NCI-H146 treated with DMSO at 0.1 percent for 48 hours (cell line): ENCODE measurements around the gene KNG1.
"Not testable (repeated sequence)": the region's sequence is repeated elsewhere in the genome, so short reads cannot be mapped to it uniquely, and the experiment has no call there.

Experiments
- DNase-seq: peaks from one replicate; lab custom pipeline; 2025; ENCODE audit not compliant: unreplicated experiment; lab: John Stamatoyannopoulos, UW

The KNG1 gene

GRCh38 chr3:186717039-186717457 lies at the start of gene KNG1:
TSS of gene KNG1 (plus strand) at chr3:186717359. CDS start at chr3:186717543, 184 bp downstream.
- no peak for DNase-seq

- no peak for DNase-seq
These were observed 48.7 kb upstream of the KNG1 start for GRCh38 chr3:186668426-186668825.

- DNase-seq = no peak
These were observed 47.6 kb upstream of the KNG1 start for GRCh38 chr3:186669378-186670084.

- no peak for DNase-seq
These were observed 47.0 kb upstream of the KNG1 start for GRCh38 chr3:186670155-186670554.

- no peak for DNase-seq
These were observed 46.1 kb upstream of the KNG1 start for GRCh38 chr3:186671051-186671450.

GRCh38 chr3:186678604-186679003 lies 38.6 kb upstream of the KNG1 start:
- no peak for DNase-seq

- DNase-seq = no peak
These were observed 38.0 kb upstream of the KNG1 start for GRCh38 chr3:186679151-186679550.

- no peak for DNase-seq
These were observed 36.3 kb upstream of the KNG1 start for GRCh38 chr3:186680869-186681268.

GRCh38 chr3:186682812-186683211 lies 34.3 kb upstream of the KNG1 start:
- DNase-seq = no peak

GRCh38 chr3:186683979-186684378 lies 33.2 kb upstream of the KNG1 start:
- DNase-seq = no peak

- not testable (repeated sequence) for DNase-seq
These were observed 30.7 kb upstream of the KNG1 start for GRCh38 chr3:186686475-186686874.

GRCh38 chr3:186687120-186687651 lies 30.0 kb upstream of the KNG1 start:
- no peak for DNase-seq

- DNase-seq = not testable (repeated sequence)
These were observed 26.9 kb upstream of the KNG1 start for GRCh38 chr3:186690304-186690703.

GRCh38 chr3:186691676-186692075 lies 25.5 kb upstream of the KNG1 start:
- no peak for DNase-seq

GRCh38 chr3:186693843-186694242 lies 23.3 kb upstream of the KNG1 start:
- DNase-seq = no peak

GRCh38 chr3:186694288-186695032 lies 22.7 kb upstream of the KNG1 start:
- no peak for DNase-seq

GRCh38 chr3:186696522-186696921 lies 20.6 kb upstream of the KNG1 start:
- DNase-seq = no peak

- no peak for DNase-seq
These were observed 19.6 kb upstream of the KNG1 start for GRCh38 chr3:186697510-186697909.

- DNase-seq = no peak
These were observed 16.9 kb upstream of the KNG1 start for GRCh38 chr3:186700267-186700666.

- not testable (repeated sequence) for DNase-seq
These were observed 14.7 kb upstream of the KNG1 start for GRCh38 chr3:186702451-186702850.

- no peak for DNase-seq
These were observed 11.0 kb upstream of the KNG1 start for GRCh38 chr3:186705882-186706780.
